Subcutaneous adipose tissue (tissue), 4 donors: ENCODE measurements around the gene FREM1. TPM values are rescaled to one million over a fixed set of nuclear protein-coding genes. Genes with fewer than 3 reads are reported as not detected.

Experiments used
- total RNA-seq, 4 donors: library from RNA; depleted of rRNA; stranded (reverse); fragments of >200 nt; gene quantifications; one replicate each; pipeline ENCODE4 v1.1.0, GENCODE V29; 2016
- TF ChIP-seq, protein P1 (sequence below): fragments of 450-650 bp; IDR thresholded peaks from one replicate; pipeline ENCODE4 v1.5.1; 2016; ENCODE audit warnings: low read depth, mild to moderate bottlenecking, control low read depth, antibody characterized with exemption, moderate library complexity

The FREM1 gene
- total RNA-seq, 4 donors from 2014 or later, result 3.2 to 14.5 (median 10.0) TPM

- TF ChIP-seq, protein P1, sequence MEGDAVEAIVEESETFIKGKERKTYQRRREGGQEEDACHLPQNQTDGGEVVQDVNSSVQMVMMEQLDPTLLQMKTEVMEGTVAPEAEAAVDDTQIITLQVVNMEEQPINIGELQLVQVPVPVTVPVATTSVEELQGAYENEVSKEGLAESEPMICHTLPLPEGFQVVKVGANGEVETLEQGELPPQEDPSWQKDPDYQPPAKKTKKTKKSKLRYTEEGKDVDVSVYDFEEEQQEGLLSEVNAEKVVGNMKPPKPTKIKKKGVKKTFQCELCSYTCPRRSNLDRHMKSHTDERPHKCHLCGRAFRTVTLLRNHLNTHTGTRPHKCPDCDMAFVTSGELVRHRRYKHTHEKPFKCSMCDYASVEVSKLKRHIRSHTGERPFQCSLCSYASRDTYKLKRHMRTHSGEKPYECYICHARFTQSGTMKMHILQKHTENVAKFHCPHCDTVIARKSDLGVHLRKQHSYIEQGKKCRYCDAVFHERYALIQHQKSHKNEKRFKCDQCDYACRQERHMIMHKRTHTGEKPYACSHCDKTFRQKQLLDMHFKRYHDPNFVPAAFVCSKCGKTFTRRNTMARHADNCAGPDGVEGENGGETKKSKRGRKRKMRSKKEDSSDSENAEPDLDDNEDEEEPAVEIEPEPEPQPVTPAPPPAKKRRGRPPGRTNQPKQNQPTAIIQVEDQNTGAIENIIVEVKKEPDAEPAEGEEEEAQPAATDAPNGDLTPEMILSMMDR, result no peak
Measured at GRCh38 chr9:14750821-14751220, 159.4 kb downstream of the FREM1 start.

DNA sequence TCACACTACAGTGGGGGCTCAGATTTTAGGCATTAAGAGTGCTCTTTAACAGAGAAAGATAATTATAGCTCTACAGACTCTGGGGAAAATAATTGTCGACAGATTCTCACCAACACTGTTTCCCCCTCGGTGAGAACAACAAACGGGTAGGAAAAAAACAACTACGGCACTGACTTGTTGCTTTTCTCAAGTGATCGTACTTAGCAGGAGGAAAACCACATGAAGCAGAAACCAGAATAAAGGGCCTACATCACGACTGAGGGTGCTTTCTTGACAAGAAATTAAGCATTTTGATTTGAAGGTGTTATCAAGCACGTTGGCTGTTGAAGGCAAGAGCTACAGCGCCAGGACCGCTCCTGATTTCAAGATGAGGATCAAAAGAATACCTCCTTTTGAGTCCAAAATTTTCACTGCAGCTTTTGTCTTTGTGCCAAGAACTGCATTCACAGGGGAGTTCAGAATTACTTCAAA lies 160.5 kb downstream of the FREM1 start:
- TF ChIP-seq, protein P1, result no peak

DNA sequence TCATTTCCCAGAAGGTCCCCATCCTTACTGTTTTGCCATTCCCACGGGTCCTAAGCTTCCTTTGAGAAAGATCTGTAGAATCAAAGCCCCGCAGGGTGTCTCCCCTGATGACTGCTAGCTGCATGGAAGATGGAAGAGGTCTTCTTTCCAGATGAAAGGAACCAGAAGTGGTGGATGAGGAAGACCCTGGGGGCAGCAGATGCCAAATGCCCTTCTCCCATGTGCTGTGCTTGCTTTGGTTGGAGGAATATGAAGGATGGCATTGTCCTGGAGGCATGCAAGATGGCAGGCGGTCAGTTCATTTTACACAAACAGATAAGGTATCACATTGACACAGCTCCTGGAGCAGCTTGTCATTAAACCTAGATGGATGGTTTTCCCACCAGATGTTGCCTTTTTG lies 161.9 kb downstream of the FREM1 start:
- TF ChIP-seq, protein P1, result no peak

- TF ChIP-seq, protein P1, result no peak
Measured at GRCh38 chr9:14747111-14747510, 163.1 kb downstream of the FREM1 start.

DNA sequence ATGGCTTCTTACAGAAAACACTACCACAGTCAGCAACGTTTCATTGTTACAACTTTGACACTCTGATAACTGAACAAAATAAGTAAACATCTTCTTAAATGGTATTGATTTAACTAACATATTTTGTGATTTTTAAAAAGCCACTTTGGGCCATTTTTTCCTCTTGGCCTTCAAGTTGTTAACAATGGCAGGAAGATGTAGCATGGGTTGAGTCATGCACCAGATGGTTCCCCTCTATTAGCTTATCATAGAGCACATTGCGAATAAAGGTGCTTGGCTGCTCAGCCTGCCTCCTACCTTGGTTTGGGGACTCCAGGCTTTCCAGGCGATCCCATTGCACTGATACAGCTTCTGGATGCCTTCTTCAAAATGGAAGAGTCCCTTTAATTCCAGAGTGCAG lies 163.6 kb downstream of the FREM1 start:
- TF ChIP-seq, protein P1, result no peak

DNA sequence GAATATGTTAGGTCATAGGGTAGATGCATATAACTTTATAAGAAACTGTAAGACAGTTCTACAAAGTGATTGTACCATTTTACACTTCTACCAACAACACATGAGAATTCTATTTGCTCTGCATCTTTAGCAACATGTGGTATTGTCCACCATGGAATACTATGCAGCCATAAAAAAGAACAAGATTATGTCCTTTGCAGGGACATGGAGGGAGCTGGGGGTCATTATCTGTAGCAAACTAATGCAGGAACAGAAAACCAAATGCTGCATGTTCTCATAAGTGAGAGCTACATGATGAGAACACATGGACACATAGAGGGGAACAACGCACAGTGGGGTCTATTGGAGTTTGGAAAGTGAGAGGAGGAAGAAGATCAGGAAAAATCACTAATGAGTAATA lies 165.5 kb downstream of the FREM1 start:
- TF ChIP-seq, protein P1, result no peak

GRCh38 chr9:14741369-14741768 lies 168.9 kb downstream of the FREM1 start:
- TF ChIP-seq, protein P1, result no peak
